22Rv1 (cell line): Measurements from ENCODE around the gene CHCHD5.

Experiments used
- CTCF ChIP-seq: fragments of 450-650 bp; IDR thresholded peaks from 2 replicates; pipeline ENCODE4 v1.5.1; 2017; ENCODE audit warnings: mild to moderate bottlenecking
- ZFX ChIP-seq: fragments of 450-650 bp; IDR thresholded peaks from 2 replicates; pipeline ENCODE4 v1.6.1; 2017; ENCODE audit warnings: antibody characterized with exemption, borderline replicate concordance

- TF ChIP-seq CTCF (no peak), ZFX (no peak)
These were observed 4.3 kb upstream of the CHCHD5 start for GRCh38 chr2:112580084-112580483.
